ENCODE data around the gene CEP72. TPM values are rescaled to one million over a fixed set of nuclear protein-coding genes. Genes with fewer than 3 reads are reported as not detected.

CEP72 gene, protein sequence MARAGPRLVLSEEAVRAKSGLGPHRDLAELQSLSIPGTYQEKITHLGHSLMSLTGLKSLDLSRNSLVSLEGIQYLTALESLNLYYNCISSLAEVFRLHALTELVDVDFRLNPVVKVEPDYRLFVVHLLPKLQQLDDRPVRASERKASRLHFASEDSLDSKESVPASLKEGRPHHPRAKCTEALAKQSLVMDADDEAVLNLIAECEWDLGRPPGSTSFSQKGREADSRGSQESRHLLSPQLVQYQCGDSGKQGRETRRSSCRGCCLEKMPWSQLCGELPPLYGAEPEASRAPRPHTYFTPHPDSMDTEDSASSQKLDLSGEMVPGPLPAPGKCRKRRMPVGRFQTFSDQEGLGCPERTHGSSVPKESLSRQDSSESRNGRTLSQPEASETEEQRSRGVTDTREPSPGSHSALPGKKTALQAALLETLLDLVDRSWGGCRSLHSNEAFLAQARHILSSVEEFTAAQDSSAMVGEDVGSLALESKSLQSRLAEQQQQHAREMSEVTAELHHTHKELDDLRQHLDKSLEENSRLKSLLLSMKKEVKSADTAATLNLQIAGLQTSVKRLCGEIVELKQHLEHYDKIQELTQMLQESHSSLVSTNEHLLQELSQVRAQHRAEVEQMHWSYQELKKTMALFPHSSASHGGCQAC
- 1.6 and 3.4 TPM in 2 replicates for total RNA-seq

DNA sequence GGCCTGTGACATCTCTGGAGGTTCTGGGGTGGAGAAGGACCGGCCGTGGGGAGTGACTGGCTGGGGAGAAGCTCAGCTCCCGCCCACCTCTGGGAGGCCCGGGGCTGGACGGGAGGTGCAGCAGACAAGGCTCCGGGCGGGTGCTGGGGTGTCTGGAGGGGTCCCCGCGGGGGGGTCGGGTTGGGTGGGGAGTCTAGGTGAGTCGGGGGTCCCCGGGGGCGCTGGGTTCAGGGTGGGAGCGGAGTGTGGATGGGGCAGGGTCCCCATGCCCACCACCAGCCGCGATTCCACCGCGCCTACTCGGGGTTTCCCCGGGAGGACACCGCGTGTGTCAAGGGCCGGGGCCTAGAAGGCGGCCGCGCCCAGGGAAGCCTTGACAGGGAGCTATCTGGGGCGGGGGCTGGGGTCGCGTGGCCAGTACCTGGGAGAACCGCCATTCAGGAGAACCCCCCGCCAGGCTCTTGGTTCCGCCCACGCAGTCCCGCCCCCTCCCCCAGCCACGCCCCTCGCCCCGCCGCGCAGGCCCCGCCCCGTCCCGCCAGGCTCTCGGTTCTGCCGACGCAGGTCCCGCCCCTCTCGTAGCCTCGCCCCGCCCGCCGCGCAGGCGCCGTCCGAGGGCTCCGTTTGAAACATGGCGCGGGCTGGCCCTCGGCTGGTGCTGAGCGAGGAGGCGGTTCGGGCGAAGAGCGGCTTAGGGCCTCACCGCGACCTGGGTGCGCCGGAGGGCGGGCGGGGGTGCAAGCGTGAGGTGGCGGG, at the start of gene CEP72:
CEP72 (plus strand) TSS at position 610 of the 756 bp plus-strand sequence; CDS start at position 632, 22 bp downstream.

DNA sequence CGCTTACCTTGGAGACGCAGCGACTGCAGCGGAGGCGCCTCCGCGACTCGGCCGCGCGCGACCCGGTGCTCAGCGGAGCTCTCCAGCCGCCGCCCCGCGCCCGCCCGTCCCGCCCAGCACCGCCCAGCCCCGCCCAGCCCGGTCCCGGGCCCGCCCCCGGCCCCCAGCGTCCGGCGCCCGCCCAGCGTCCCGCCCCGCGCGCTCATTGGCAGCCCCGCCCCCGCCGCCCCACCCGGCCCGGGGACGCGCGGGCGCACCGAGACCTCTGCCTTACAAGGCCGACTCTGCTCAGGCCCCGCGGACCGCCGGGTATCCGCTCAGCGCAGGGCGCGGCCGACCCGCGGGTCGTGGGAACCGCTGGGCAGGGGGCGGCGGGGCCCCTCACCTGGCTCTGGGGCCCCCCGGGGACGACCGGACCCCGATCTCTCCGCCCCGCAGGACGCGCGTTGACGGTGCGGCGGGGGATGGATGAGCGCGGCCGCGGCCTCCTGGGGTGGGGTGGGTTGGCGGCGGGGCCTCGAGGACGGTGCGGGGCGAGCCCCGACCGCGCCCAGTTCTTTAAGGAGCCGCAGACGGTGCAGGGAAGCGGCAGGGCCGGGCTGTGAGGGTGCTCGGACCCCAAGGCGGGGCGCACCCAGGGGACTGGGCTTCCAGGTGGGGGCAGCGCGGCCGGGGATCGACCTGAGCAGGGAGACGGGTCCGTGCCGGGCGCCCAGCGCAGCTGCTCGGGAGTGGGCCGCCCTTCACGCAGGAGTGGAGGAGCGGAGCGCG, 81.3 kb downstream of the CEP72 start, which contains the start of gene TPPP:
TPPP (minus strand) TSS at position 82 of the 771 bp plus-strand sequence. CDS start 15,292 bp downstream, outside the sequence.

Other genes starting within 250 kb of the CEP72 start
- 24.7 and 28.3 TPM in 2 replicates for gene EXOC3, start 169.2 kb upstream of the CEP72 start, total RNA-seq
- gene SLC9A3, start 87.9 kb upstream of the CEP72 start, total RNA-seq = 1.6 and 5.3 TPM in 2 replicates
- gene TPPP, start 81.0 kb downstream of the CEP72 start, total RNA-seq = 0.24 TPM in 1 of 2 replicates, not detected in the other
- gene ZDHHC11B, start 172.4 kb downstream of the CEP72 start, total RNA-seq = not detected in 2 replicates
- 1.3 TPM in 1 of 2 replicates, not detected in the other for gene ZDHHC11, start 238.6 kb downstream of the CEP72 start, total RNA-seq

All from epithelial cell of alveolus of lung (primary cell).